HEK293 (cell line): ENCODE results near the gene P4HA3.
A peak's percentile ranks its signal among the peaks of the same experiment; 100 is the strongest.

Experiments used
- CTCF ChIA-PET: fragments of 350-600 bp; formaldehyde crosslinking; extraction: SDS; loops from one replicate; lab custom pipeline; 2021; ENCODE audit warnings: antibody characterized with exemption; lab: Yijun Ruan, JAX
- POLR2A ChIA-PET: fragments of 300-600 bp; formaldehyde crosslinking; extraction: SDS; loops from one replicate; lab custom pipeline; 2020; ENCODE audit warnings: antibody characterized with exemption, inconsistent platforms; lab: Yijun Ruan, JAX
- H3K27ac ChIP-seq: fragments of 200-500 bp; sonication (Bioruptor generic); 2 replicates; pipeline ENCODE4 v1.5.1; 2014; ENCODE audit warnings: low read depth, low read length, control low read depth, inconsistent platforms; ENCODE audit errors: extremely low read depth
- H3K36me3 ChIP-seq, 2 experiments: fragments of 200-500 bp in 1 of 2; sonication (Bioruptor generic) in 1 of 2; 1 replicate in 1 of 2; 2 replicates in 1 of 2; pipeline ENCODE4 v1.5.1; 2014 to 2017; ENCODE audit warnings: inconsistent platforms in 2 of 2, low read length in 2 of 2; ENCODE audit not compliant: control insufficient read depth in 2 of 2, insufficient read depth in 1 of 2
- H3K4me1 ChIP-seq: fragments of 200-500 bp; sonication (Bioruptor generic); 2 replicates; pipeline ENCODE4 v1.5.1; 2014; ENCODE audit warnings: mild to moderate bottlenecking, low read length, inconsistent platforms; ENCODE audit not compliant: control insufficient read depth, insufficient read depth
- H3K4me3 ChIP-seq: 2 replicates; pipeline ENCODE4 v1.5.1; 2011; ENCODE audit warnings: low read depth, mild to moderate bottlenecking, control low read depth, low read length, moderate library complexity
- H3K9me3 ChIP-seq: fragments of 200-500 bp; sonication (Bioruptor generic); 2 replicates; pipeline ENCODE4 v1.5.1; 2014; ENCODE audit warnings: low read depth, low read length, inconsistent platforms; ENCODE audit not compliant: control insufficient read depth, insufficient read depth
- HOXD13 ChIP-seq: sonication (generic); formaldehyde crosslinking; IDR thresholded peaks from 2 replicates; pipeline ENCODE4 v1.8.0; 2022; ENCODE audit warnings: missing genetic modification reagents, borderline replicate concordance
- KLF10 ChIP-seq: fragments of 450-650 bp; IDR thresholded peaks from 2 replicates; pipeline ENCODE4 v1.5.1; 2018; ENCODE audit warnings: missing biosample characterization, mild to moderate bottlenecking, missing genetic modification characterization
- SCRT1 ChIP-seq: fragments of 450-650 bp; formaldehyde crosslinking; IDR thresholded peaks from 2 replicates; pipeline ENCODE4 v1.5.1; 2016; ENCODE audit warnings: missing biosample characterization, missing genetic modification characterization, borderline replicate concordance
- SCRT2 ChIP-seq: fragments of 450-650 bp; formaldehyde crosslinking; IDR thresholded peaks from 2 replicates; pipeline ENCODE4 v1.5.1; 2016; ENCODE audit warnings: missing biosample characterization, missing genetic modification characterization
- SETDB1 ChIP-seq: IDR thresholded peaks from one replicate; pipeline ENCODE4 v1.6.1; 2017; ENCODE audit warnings: mild to moderate bottlenecking, low read length, moderate library complexity, mixed read lengths; ENCODE audit not compliant: insufficient read length
- ZBTB26 ChIP-seq: fragments of 450-650 bp; formaldehyde crosslinking; optimal IDR thresholded peaks from 2 replicates; pipeline ENCODE3; 2016; ENCODE audit warnings: missing biosample characterization, mild to moderate bottlenecking, missing genetic modification characterization
- ZNF146 ChIP-seq: fragments of 450-650 bp; formaldehyde crosslinking; IDR thresholded peaks from 2 replicates; pipeline ENCODE4 v1.5.1; 2016; ENCODE audit warnings: missing biosample characterization, missing genetic modification characterization
- ZNF2 ChIP-seq: fragments of 450-650 bp; formaldehyde crosslinking; IDR thresholded peaks from 2 replicates; pipeline ENCODE4 v1.5.1; 2016; ENCODE audit warnings: missing biosample characterization, missing genetic modification characterization
- ZNF202 ChIP-seq: fragments of 450-650 bp; formaldehyde crosslinking; IDR thresholded peaks from 2 replicates; pipeline ENCODE4 v1.5.1; 2016; ENCODE audit warnings: missing biosample characterization, missing genetic modification characterization, borderline replicate concordance
- ZNF214 ChIP-seq: fragments of 450-650 bp; formaldehyde crosslinking; IDR thresholded peaks from 2 replicates; pipeline ENCODE4 v1.5.1; 2017; ENCODE audit warnings: missing biosample characterization, mild to moderate bottlenecking, missing genetic modification characterization, borderline replicate concordance
- ZNF324 ChIP-seq: fragments of 450-650 bp; formaldehyde crosslinking; IDR thresholded peaks from 2 replicates; pipeline ENCODE4 v1.5.1; 2016; ENCODE audit warnings: missing biosample characterization, missing genetic modification characterization
- ZNF391 ChIP-seq: fragments of 450-650 bp; formaldehyde crosslinking; IDR thresholded peaks from 2 replicates; pipeline ENCODE4 v1.5.1; 2016; ENCODE audit warnings: low read depth, missing biosample characterization, missing genetic modification characterization, borderline replicate concordance
- ZNF544 ChIP-seq: fragments of 450-650 bp; formaldehyde crosslinking; IDR thresholded peaks from 2 replicates; pipeline ENCODE4 v1.5.0; 2017; ENCODE audit warnings: missing biosample characterization, missing genetic modification characterization
- ZNF776 ChIP-seq: fragments of 450-650 bp; formaldehyde crosslinking; IDR thresholded peaks from 2 replicates; pipeline ENCODE4 v1.5.0; 2017; ENCODE audit warnings: missing biosample characterization, missing genetic modification characterization, borderline replicate concordance
- ZNF785 ChIP-seq: fragments of 450-650 bp; formaldehyde crosslinking; IDR thresholded peaks from 2 replicates; pipeline ENCODE4 v1.5.1; 2016; ENCODE audit warnings: missing biosample characterization, missing genetic modification characterization
- ZSCAN23 ChIP-seq: fragments of 450-650 bp; formaldehyde crosslinking; IDR thresholded peaks from 2 replicates; pipeline ENCODE4 v1.5.1; 2016; ENCODE audit warnings: missing biosample characterization, missing genetic modification characterization
- TF ChIP-seq, protein P1 (sequence below): fragments of 450-650 bp; formaldehyde crosslinking; IDR thresholded peaks from 2 replicates; pipeline ENCODE4 v1.5.1; 2016; ENCODE audit warnings: missing biosample characterization, missing genetic modification characterization
- TF ChIP-seq, protein P2 (sequence below): fragments of 450-650 bp; formaldehyde crosslinking; IDR thresholded peaks from 2 replicates; pipeline ENCODE4 v1.5.1; 2016; ENCODE audit warnings: missing biosample characterization, missing genetic modification characterization, borderline replicate concordance

The P4HA3 gene

DNA sequence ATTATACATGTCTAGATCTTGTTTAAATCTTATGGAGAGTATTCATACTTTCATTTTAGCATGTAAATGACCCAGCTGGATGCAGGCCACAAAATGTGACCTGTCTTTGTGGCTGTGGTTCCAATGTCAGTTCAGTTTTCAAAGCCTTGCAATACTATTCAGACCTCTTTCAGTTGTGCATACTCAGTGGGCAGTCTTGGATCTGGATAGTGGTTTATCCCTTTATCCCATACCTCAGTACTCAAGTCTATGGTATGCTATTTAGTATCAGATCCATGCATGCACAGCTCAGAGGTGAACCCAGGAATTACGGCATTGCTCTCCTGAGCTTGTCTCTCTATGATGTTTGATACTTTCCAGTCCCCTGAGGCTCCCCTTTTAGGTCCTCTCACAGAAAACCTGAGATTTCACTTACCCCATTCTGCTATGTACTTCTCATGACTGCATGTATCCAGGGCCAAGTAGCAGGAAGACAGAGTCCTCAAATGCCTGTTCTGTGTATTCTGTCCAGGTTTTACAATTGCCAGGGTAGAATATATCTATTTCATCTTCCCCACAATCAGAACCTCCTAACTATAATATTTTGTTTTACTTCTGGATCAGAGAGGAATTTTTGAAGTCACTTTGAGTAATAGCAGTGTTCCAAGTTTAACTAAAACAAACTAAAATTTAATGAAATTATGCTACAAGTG lies 6.9 kb upstream of the P4HA3 start:
- no peaks in the 10 kb centered on the region for H3K9me3 ChIP-seq
- H3K36me3 ChIP-seq = no peaks in the 10 kb centered on the region
- H3K4me3 ChIP-seq = no peak overlapping the region
- POLR2A ChIA-PET = no interaction called here
- H3K4me1 ChIP-seq = no peaks in the 10 kb centered on the region
- H3K27ac ChIP-seq = no peak overlapping the region
- CTCF ChIA-PET = interaction anchor here (0.6 to 0.7 kb wide), 2 partner anchors 18 to 237 kb away, joined by 3 read pairs; no protein-coding TSS in a partner anchor
- no peak for TF ChIP-seq SCRT1
- TF ChIP-seq SCRT2 (tag by site-specific recombination) = no peak
- no peak for TF ChIP-seq ZBTB26 (tag by site-specific recombination)
- TF ChIP-seq ZNF324 (tag by site-specific recombination) = no peak
- no peak for TF ChIP-seq ZNF391 (tag by site-specific recombination)
- TF ChIP-seq ZNF544 (tag by site-specific recombination) = no peak
- TF ChIP-seq, protein P1, sequence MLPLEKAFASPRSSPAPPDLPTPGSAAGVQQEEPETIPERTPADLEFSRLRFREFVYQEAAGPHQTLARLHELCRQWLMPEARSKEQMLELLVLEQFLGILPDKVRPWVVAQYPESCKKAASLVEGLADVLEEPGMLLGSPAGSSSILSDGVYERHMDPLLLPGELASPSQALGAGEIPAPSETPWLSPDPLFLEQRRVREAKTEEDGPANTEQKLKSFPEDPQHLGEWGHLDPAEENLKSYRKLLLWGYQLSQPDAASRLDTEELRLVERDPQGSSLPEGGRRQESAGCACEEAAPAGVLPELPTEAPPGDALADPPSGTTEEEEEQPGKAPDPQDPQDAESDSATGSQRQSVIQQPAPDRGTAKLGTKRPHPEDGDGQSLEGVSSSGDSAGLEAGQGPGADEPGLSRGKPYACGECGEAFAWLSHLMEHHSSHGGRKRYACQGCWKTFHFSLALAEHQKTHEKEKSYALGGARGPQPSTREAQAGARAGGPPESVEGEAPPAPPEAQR (tag by site-specific recombination) = no peak
- no peak for TF ChIP-seq KLF10
- no peak for TF ChIP-seq ZSCAN23 (tag by site-specific recombination)
- TF ChIP-seq, protein P2, sequence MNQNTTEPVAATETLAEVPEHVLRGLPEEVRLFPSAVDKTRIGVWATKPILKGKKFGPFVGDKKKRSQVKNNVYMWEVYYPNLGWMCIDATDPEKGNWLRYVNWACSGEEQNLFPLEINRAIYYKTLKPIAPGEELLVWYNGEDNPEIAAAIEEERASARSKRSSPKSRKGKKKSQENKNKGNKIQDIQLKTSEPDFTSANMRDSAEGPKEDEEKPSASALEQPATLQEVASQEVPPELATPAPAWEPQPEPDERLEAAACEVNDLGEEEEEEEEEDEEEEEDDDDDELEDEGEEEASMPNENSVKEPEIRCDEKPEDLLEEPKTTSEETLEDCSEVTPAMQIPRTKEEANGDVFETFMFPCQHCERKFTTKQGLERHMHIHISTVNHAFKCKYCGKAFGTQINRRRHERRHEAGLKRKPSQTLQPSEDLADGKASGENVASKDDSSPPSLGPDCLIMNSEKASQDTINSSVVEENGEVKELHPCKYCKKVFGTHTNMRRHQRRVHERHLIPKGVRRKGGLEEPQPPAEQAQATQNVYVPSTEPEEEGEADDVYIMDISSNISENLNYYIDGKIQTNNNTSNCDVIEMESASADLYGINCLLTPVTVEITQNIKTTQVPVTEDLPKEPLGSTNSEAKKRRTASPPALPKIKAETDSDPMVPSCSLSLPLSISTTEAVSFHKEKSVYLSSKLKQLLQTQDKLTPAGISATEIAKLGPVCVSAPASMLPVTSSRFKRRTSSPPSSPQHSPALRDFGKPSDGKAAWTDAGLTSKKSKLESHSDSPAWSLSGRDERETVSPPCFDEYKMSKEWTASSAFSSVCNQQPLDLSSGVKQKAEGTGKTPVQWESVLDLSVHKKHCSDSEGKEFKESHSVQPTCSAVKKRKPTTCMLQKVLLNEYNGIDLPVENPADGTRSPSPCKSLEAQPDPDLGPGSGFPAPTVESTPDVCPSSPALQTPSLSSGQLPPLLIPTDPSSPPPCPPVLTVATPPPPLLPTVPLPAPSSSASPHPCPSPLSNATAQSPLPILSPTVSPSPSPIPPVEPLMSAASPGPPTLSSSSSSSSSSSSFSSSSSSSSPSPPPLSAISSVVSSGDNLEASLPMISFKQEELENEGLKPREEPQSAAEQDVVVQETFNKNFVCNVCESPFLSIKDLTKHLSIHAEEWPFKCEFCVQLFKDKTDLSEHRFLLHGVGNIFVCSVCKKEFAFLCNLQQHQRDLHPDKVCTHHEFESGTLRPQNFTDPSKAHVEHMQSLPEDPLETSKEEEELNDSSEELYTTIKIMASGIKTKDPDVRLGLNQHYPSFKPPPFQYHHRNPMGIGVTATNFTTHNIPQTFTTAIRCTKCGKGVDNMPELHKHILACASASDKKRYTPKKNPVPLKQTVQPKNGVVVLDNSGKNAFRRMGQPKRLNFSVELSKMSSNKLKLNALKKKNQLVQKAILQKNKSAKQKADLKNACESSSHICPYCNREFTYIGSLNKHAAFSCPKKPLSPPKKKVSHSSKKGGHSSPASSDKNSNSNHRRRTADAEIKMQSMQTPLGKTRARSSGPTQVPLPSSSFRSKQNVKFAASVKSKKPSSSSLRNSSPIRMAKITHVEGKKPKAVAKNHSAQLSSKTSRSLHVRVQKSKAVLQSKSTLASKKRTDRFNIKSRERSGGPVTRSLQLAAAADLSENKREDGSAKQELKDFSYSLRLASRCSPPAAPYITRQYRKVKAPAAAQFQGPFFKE (tag by site-specific recombination) = no peak
- no peak for TF ChIP-seq ZNF2 (tag by site-specific recombination)

- H3K27ac ChIP-seq = no peak overlapping the region
These were observed 5.5 kb upstream of the P4HA3 start for GRCh38 chr11:74316772-74317505.

More at GRCh38 chr11:74316772-74317505, 5.5 kb upstream of the P4HA3 start:
- no peaks in the 10 kb centered on the region for H3K9me3 ChIP-seq
- ChIA-PET POLR2A (no interaction called here), CTCF (no interaction called here)
- no peak overlapping the region for H3K4me3 ChIP-seq
- no peaks in the 10 kb centered on the region for H3K36me3 ChIP-seq
- no peaks in the 10 kb centered on the region for H3K4me1 ChIP-seq
- TF ChIP-seq SETDB1 (peak; percentile 63), ZNF202 (tag by site-specific recombination) (no peak), ZNF214 (tag by site-specific recombination) (no peak), HOXD13 (CRISPR knock-in tag) (no peak), ZNF776 (tag by site-specific recombination) (no peak), ZNF785 (no peak), ZNF2 (tag by site-specific recombination) (no peak), ZNF146 (no peak)
